BLaER1 (cell line): ENCODE data around the gene WFDC9.
"Not testable (repeated sequence)": the region's sequence is repeated elsewhere in the genome, so short reads cannot be mapped to it uniquely, and the experiment has no call there.

Experiments
- H3K27ac ChIP-seq: shearing (Covaris generic); formaldehyde crosslinking; 2 replicates; pipeline ENCODE4 v1.8.1; 2022
- H3K27me3 ChIP-seq: shearing (Covaris generic); formaldehyde crosslinking; 2 replicates; pipeline ENCODE4 v1.8.1; 2022
- H3K36me3 ChIP-seq: shearing (Covaris generic); formaldehyde crosslinking; 2 replicates; pipeline ENCODE4 v1.8.1; 2022
- H3K4me1 ChIP-seq: shearing (Covaris generic); formaldehyde crosslinking; 2 replicates; pipeline ENCODE4 v1.8.1; 2022
- H3K4me2 ChIP-seq: shearing (Covaris generic); formaldehyde crosslinking; 2 replicates; pipeline ENCODE4 v1.8.1; 2022
- H3K4me3 ChIP-seq: shearing (Covaris generic); formaldehyde crosslinking; 2 replicates; pipeline ENCODE4 v1.8.1; 2022
- H3K9ac ChIP-seq: shearing (Covaris generic); formaldehyde crosslinking; 2 replicates; pipeline ENCODE4 v1.8.1; 2022
- H3K9me3 ChIP-seq: shearing (Covaris generic); formaldehyde crosslinking; 2 replicates; pipeline ENCODE4 v1.8.1; 2022
- H4K20me1 ChIP-seq: shearing (Covaris generic); formaldehyde crosslinking; 2 replicates; pipeline ENCODE4 v1.8.1; 2022
- Cebpa-rat ChIP-seq: shearing (Covaris generic); IDR thresholded peaks from 2 replicates; pipeline ENCODE4 v1.8.1; 2022

The WFDC9 gene

DNA sequence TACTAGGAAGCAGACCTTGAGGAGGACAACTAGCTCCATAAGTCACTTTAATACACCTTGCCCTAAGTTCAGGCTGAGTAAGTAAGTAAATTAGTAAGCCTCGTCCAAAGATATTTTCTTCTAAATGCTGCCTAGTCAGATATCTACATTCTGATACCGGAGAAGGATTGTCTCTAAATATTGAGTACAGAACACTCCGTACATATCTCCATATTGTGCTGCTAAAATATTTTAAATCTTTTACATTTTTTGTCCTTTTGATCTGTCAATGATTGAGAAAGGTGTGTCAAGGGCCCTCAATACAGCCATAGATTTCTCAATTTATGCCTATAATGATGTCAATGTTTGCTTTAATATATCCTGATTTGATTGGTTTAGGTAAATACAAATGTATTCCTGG is 55.2 kb downstream of the WFDC9 start:
- Histone ChIP-seq H3K4me1 (no peaks in the 10 kb centered on the region), H4K20me1 (no peaks in the 10 kb centered on the region), H3K4me3 (no peak overlapping the region), H3K36me3 (no peaks in the 10 kb centered on the region), H3K9ac (no peak overlapping the region), H3K4me2 (no peak overlapping the region), H3K27me3 (no peaks in the 10 kb centered on the region), H3K9me3 (no peaks in the 10 kb centered on the region), H3K27ac (no peak overlapping the region)
- no peak for TF ChIP-seq Cebpa-rat

GRCh38 chr20:45569650-45570049 is 61.4 kb downstream of the WFDC9 start:
- not testable (repeated sequence) for H3K4me2 ChIP-seq, H3K9me3 ChIP-seq, H3K4me1 ChIP-seq, H3K4me3 ChIP-seq, H3K9ac ChIP-seq, H4K20me1 ChIP-seq, H3K27ac ChIP-seq, H3K36me3 ChIP-seq, H3K27me3 ChIP-seq

- no peak for TF ChIP-seq Cebpa-rat
- Histone ChIP-seq H3K9ac (no peak overlapping the region), H3K4me1 (peaks cover 9% of the 10 kb centered on the region), H3K4me2 (no peak overlapping the region), H3K4me3 (no peak overlapping the region), H3K27ac (no peak overlapping the region), H3K9me3 (no peaks in the 10 kb centered on the region), H3K27me3 (no peaks in the 10 kb centered on the region), H3K36me3 (no peaks in the 10 kb centered on the region), H4K20me1 (no peaks in the 10 kb centered on the region)
Observed at GRCh38 chr20:45564760-45565276, 66.3 kb downstream of the WFDC9 start.
